Stimulated activated CD4-positive, alpha-beta T cell treated with anti-CD3 and anti-CD28 coated beads, Interleukin-15, amount 100 ng/mL, for 48 hours (primary cell): ENCODE results near the gene FAM83G.
A peak's percentile ranks its signal among the peaks of the same experiment; 100 is the strongest.
"Not testable (repeated sequence)": the region's sequence is repeated elsewhere in the genome, so short reads cannot be mapped to it uniquely, and the experiment has no call there.

Experiments used
- DNase-seq, 2 donors: peaks; one replicate each; pipeline ENCODE4 v3.0.0-alpha.2; 2020; ENCODE audit warnings: low read depth in 2 of 2

Gene FAM83G

GRCh38 chr17:18968945-18969887, 35.3 kb downstream of the FAM83G start:
- no peak for DNase-seq

- no peak for DNase-seq
Observed at GRCh38 chr17:18968345-18968744, 36.2 kb downstream of the FAM83G start.

GRCh38 chr17:18967916-18968315, 36.6 kb downstream of the FAM83G start:
- DNase-seq = no peak

- DNase-seq = no peak
Observed at GRCh38 chr17:18966831-18967624, 37.5 kb downstream of the FAM83G start.

GRCh38 chr17:18965530-18966236, 38.9 kb downstream of the FAM83G start:
- DNase-seq = no peak

GRCh38 chr17:18964550-18964949, 40.0 kb downstream of the FAM83G start:
- DNase-seq = no peak

- DNase-seq = no peak
Observed at GRCh38 chr17:18964018-18964351, 40.6 kb downstream of the FAM83G start.

- no peak for DNase-seq
Observed at GRCh38 chr17:18963126-18964017, 41.2 kb downstream of the FAM83G start.

- no peak for DNase-seq
Observed at GRCh38 chr17:18962494-18962815, 42.1 kb downstream of the FAM83G start.

- DNase-seq = no peak
Observed at GRCh38 chr17:18961634-18962493, 42.7 kb downstream of the FAM83G start.

- DNase-seq = peak; percentile 58 to 80
Observed at GRCh38 chr17:18960803-18961511, 43.6 kb downstream of the FAM83G start.

GRCh38 chr17:18960241-18960665, 44.3 kb downstream of the FAM83G start:
- no peak for DNase-seq

- DNase-seq = no peak
Observed at GRCh38 chr17:18959845-18960240, 44.7 kb downstream of the FAM83G start.

GRCh38 chr17:18959071-18959844, 45.3 kb downstream of the FAM83G start:
- DNase-seq = no peak

GRCh38 chr17:18958611-18959010, 46.0 kb downstream of the FAM83G start:
- DNase-seq = no peak

- DNase-seq = no peak
Observed at GRCh38 chr17:18957831-18958230, 46.7 kb downstream of the FAM83G start.

- no peak for DNase-seq
Observed at GRCh38 chr17:18956581-18956980, 48.0 kb downstream of the FAM83G start.

- not testable (repeated sequence) for DNase-seq
Observed at GRCh38 chr17:18956021-18956420, 48.5 kb downstream of the FAM83G start.

- DNase-seq = no peak
Observed at GRCh38 chr17:18955009-18955408, 49.6 kb downstream of the FAM83G start.
